ENCODE data around the gene MLIP.
A peak's percentile ranks its signal among the peaks of the same experiment; 100 is the strongest.

Gene MLIP

GRCh38 chr6:54188846-54189245 lies 77.6 kb downstream of the MLIP start:
- no peak for TF ChIP-seq CTCF (IDR thresholded peaks at IDR 0.05; ENCODE audit: low read depth, low read length, missing control alignments)
- Histone ChIP-seq H3K27me3 (replicated peaks) (no peaks in the 10 kb centered on the region), H3K4me3 (ENCODE audit: low read depth, low read length) (no peak overlapping the region), H3K36me3 (replicated peaks) (no peaks in the 10 kb centered on the region), H3K27ac (no peak overlapping the region)
- no peak for DNase-seq
- in situ Hi-C loops (cut with HindIII; ENCODE audit: low pct_ligation_motif_present, low sequenced_read_pairs) = no loop called here

- Histone ChIP-seq H3K4me3 (ENCODE audit: low read depth, low read length) (no peak overlapping the region), H3K27me3 (replicated peaks) (no peaks in the 10 kb centered on the region), H3K36me3 (replicated peaks) (no peaks in the 10 kb centered on the region), H3K27ac (no peak overlapping the region)
- in situ Hi-C loops (cut with HindIII; ENCODE audit: low pct_ligation_motif_present, low sequenced_read_pairs) = no loop called here
- TF ChIP-seq CTCF (IDR thresholded peaks at IDR 0.05; ENCODE audit: low read depth, low read length, missing control alignments) = no peak
- DNase-seq = peak; percentile 68
Observed at GRCh38 chr6:54191461-54191860, 80.2 kb downstream of the MLIP start.

- H3K36me3 ChIP-seq (replicated peaks) = no peaks in the 10 kb centered on the region
- H3K27ac ChIP-seq = no peak overlapping the region
- no peak for DNase-seq
- no peak overlapping the region for H3K4me3 ChIP-seq (ENCODE audit: low read depth, low read length)
- no peaks in the 10 kb centered on the region for H3K27me3 ChIP-seq (replicated peaks)
- in situ Hi-C loops (cut with HindIII; ENCODE audit: low pct_ligation_motif_present, low sequenced_read_pairs) = no loop called here
- TF ChIP-seq CTCF (IDR thresholded peaks at IDR 0.05; ENCODE audit: low read depth, low read length, missing control alignments) = no peak
Observed at GRCh38 chr6:54192993-54193392, 81.8 kb downstream of the MLIP start.

- no peaks in the 10 kb centered on the region for H3K36me3 ChIP-seq (replicated peaks)
- TF ChIP-seq CTCF (IDR thresholded peaks at IDR 0.05; ENCODE audit: low read depth, low read length, missing control alignments) = no peak
- peak overlapping the region; percentile 11 for H3K27ac ChIP-seq
- in situ Hi-C loops (cut with HindIII; ENCODE audit: low pct_ligation_motif_present, low sequenced_read_pairs) = no loop called here
- no peaks in the 10 kb centered on the region for H3K27me3 ChIP-seq (replicated peaks)
- DNase-seq = peak; percentile 1
- H3K4me3 ChIP-seq (ENCODE audit: low read depth, low read length) = no peak overlapping the region
Observed at GRCh38 chr6:54193560-54193959, 82.3 kb downstream of the MLIP start.

- in situ Hi-C loops (cut with HindIII; ENCODE audit: low pct_ligation_motif_present, low sequenced_read_pairs) = no loop called here
- DNase-seq = peak; percentile 37
- Histone ChIP-seq H3K4me3 (ENCODE audit: low read depth, low read length) (no peak overlapping the region), H3K27ac (peak overlapping the region; percentile 11), H3K36me3 (replicated peaks) (no peaks in the 10 kb centered on the region), H3K27me3 (replicated peaks) (no peaks in the 10 kb centered on the region)
- no peak for TF ChIP-seq CTCF (IDR thresholded peaks at IDR 0.05; ENCODE audit: low read depth, low read length, missing control alignments)
Observed at GRCh38 chr6:54194067-54194466, 82.8 kb downstream of the MLIP start.

GRCh38 chr6:54195637-54196036 lies 84.4 kb downstream of the MLIP start:
- Histone ChIP-seq H3K36me3 (replicated peaks) (no peaks in the 10 kb centered on the region), H3K27me3 (replicated peaks) (no peaks in the 10 kb centered on the region), H3K4me3 (ENCODE audit: low read depth, low read length) (no peak overlapping the region), H3K27ac (no peak overlapping the region)
- TF ChIP-seq CTCF (IDR thresholded peaks at IDR 0.05; ENCODE audit: low read depth, low read length, missing control alignments) = no peak
- DNase-seq = no peak
- in situ Hi-C loops (cut with HindIII; ENCODE audit: low pct_ligation_motif_present, low sequenced_read_pairs) = no loop called here
